ENCODE measurements around the gene GNB1L. TPM values are rescaled to one million over a fixed set of nuclear protein-coding genes. Genes with fewer than 3 reads are reported as not detected.

GNB1L gene
- total and polyA plus RNA-seq, 2 experiments from 2014 or later: 14.3 to 16.5 TPM

GRCh38 chr22:19733755-19734154 lies 120.9 kb downstream of the GNB1L start:
- in situ Hi-C loops (cut with MboI): no loop called here
- Histone ChIP-seq H3K27me3 (replicated peaks; ENCODE audit: insufficient read depth) (no peaks in the 10 kb centered on the region), H3K9ac (no peak overlapping the region), H2AFZ (no peak overlapping the region), H3K36me3 (ENCODE audit: low read depth) (no peaks in the 10 kb centered on the region), H3K27ac (no peak overlapping the region), H3F3A (ENCODE audit: insufficient read depth) (no peaks in the 10 kb centered on the region), H3K4me3 (no peak overlapping the region), H3K79me2 (ENCODE audit: insufficient read depth) (no peaks in the 10 kb centered on the region), H4K20me1 (ENCODE audit: insufficient read depth) (no peaks in the 10 kb centered on the region), H3K9me3 (ENCODE audit: low read depth) (no peaks in the 10 kb centered on the region), H3K4me2 (ENCODE audit: unreplicated experiment) (no peak overlapping the region), H3K4me1 (ENCODE audit: insufficient read depth) (no peaks in the 10 kb centered on the region), H3K9me2 (ENCODE audit: insufficient read depth) (no peaks in the 10 kb centered on the region)
- TF ChIP-seq EZH2phosphoT487 (IDR thresholded peaks at IDR 0.05; ENCODE audit: insufficient read depth, low read depth) (no peak), EZH2 (IDR thresholded peaks at IDR 0.05; ENCODE audit: insufficient read depth, poor library complexity, severe bottlenecking) (no peak)
- 70 to 80% methylated on average over 5 of the region's 5 CpGs for WGBS, 2 experiments (ENCODE audit: low coverage in 1 of 2, low lambda C conversion rate in 2 of 2, missing lambda C conversion rate in 2 of 2)
- DNase-seq: no peak

Other genes with a start within 250 kb of the GNB1L start
- gene SEPTIN5, start 140.4 kb downstream of the GNB1L start, total RNA-seq (2014; rRNA removed; shearing (Covaris generic)): 31.5 and 35.3 TPM in 2 replicates
- 16.1 and 17.0 TPM in 2 replicates for gene SEPTIN5, start 140.4 kb downstream of the GNB1L start, polyA plus RNA-seq (2016; fragmentation: Nextera tagmentation; extraction: Ambion mirVana)
- 7.1 and 10.2 TPM in 2 replicates for gene GP1BB, start 131.3 kb downstream of the GNB1L start, total RNA-seq (2014; rRNA removed; shearing (Covaris generic))
- gene GP1BB, start 131.3 kb downstream of the GNB1L start, polyA plus RNA-seq (2016; fragmentation: Nextera tagmentation; extraction: Ambion mirVana): 3.2 and 4.9 TPM in 2 replicates
- gene TBX1, start 94.1 kb downstream of the GNB1L start, total RNA-seq (2014; rRNA removed; shearing (Covaris generic)): 1.6 and 4.6 TPM in 2 replicates
- 2.2 and 2.8 TPM in 2 replicates for gene TBX1, start 94.1 kb downstream of the GNB1L start, polyA plus RNA-seq (2016; fragmentation: Nextera tagmentation; extraction: Ambion mirVana)
- 11.9 and 14.2 TPM in 2 replicates for gene RTL10, start within 50 bp of the GNB1L start, total RNA-seq (2014; rRNA removed; shearing (Covaris generic))
- gene RTL10, start within 50 bp of the GNB1L start, polyA plus RNA-seq (2016; fragmentation: Nextera tagmentation; extraction: Ambion mirVana): 22.8 and 23.8 TPM in 2 replicates
- gene COMT, start 86.9 kb upstream of the GNB1L start, total RNA-seq (2014; rRNA removed; shearing (Covaris generic)): 423 and 490 TPM in 2 replicates
- 508 and 537 TPM in 2 replicates for gene COMT, start 86.9 kb upstream of the GNB1L start, polyA plus RNA-seq (2016; fragmentation: Nextera tagmentation; extraction: Ambion mirVana)
- 20.1 and 38.4 TPM in 2 replicates for gene TXNRD2, start 86.9 kb upstream of the GNB1L start, total RNA-seq (2014; rRNA removed; shearing (Covaris generic))
- gene TXNRD2, start 86.9 kb upstream of the GNB1L start, polyA plus RNA-seq (2016; fragmentation: Nextera tagmentation; extraction: Ambion mirVana): 24.8 and 25.7 TPM in 2 replicates
- gene ARVCF, start 161.9 kb upstream of the GNB1L start, total RNA-seq (2014; rRNA removed; shearing (Covaris generic)): 4.0 and 7.5 TPM in 2 replicates
- gene ARVCF, start 161.9 kb upstream of the GNB1L start, polyA plus RNA-seq (2016; fragmentation: Nextera tagmentation; extraction: Ambion mirVana): 1.1 and 1.2 TPM in 2 replicates
- gene TANGO2, start 166.2 kb upstream of the GNB1L start, total RNA-seq (2014; rRNA removed; shearing (Covaris generic)): 41.9 and 45.0 TPM in 2 replicates
- gene TANGO2, start 166.2 kb upstream of the GNB1L start, polyA plus RNA-seq (2016; fragmentation: Nextera tagmentation; extraction: Ambion mirVana): 27.3 and 33.5 TPM in 2 replicates
- 24.9 and 28.7 TPM in 2 replicates for gene DGCR8, start 225.4 kb upstream of the GNB1L start, total RNA-seq (2014; rRNA removed; shearing (Covaris generic))
- gene DGCR8, start 225.4 kb upstream of the GNB1L start, polyA plus RNA-seq (2016; fragmentation: Nextera tagmentation; extraction: Ambion mirVana): 14.0 and 14.2 TPM in 2 replicates

Measured in GM23248 (cell line).